ENCODE results near the gene RBM46.

RBM46 gene

GRCh38 chr4:154781126-154781982, at the start of gene RBM46:
Gene RBM46 (plus strand): TSS chr4:154781272. CDS start chr4:154796753, 15,481 bp downstream.
- no peak for DNase-seq (ENCODE audit: low read depth)
- H3K4me3 ChIP-seq (ENCODE audit: low read length), result no peak within 1 kb of the TSS
- TF ChIP-seq, protein P1, sequence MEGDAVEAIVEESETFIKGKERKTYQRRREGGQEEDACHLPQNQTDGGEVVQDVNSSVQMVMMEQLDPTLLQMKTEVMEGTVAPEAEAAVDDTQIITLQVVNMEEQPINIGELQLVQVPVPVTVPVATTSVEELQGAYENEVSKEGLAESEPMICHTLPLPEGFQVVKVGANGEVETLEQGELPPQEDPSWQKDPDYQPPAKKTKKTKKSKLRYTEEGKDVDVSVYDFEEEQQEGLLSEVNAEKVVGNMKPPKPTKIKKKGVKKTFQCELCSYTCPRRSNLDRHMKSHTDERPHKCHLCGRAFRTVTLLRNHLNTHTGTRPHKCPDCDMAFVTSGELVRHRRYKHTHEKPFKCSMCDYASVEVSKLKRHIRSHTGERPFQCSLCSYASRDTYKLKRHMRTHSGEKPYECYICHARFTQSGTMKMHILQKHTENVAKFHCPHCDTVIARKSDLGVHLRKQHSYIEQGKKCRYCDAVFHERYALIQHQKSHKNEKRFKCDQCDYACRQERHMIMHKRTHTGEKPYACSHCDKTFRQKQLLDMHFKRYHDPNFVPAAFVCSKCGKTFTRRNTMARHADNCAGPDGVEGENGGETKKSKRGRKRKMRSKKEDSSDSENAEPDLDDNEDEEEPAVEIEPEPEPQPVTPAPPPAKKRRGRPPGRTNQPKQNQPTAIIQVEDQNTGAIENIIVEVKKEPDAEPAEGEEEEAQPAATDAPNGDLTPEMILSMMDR (conservative IDR thresholded peaks at IDR 0.05; ENCODE audit: low read length), result no peak

DNA sequence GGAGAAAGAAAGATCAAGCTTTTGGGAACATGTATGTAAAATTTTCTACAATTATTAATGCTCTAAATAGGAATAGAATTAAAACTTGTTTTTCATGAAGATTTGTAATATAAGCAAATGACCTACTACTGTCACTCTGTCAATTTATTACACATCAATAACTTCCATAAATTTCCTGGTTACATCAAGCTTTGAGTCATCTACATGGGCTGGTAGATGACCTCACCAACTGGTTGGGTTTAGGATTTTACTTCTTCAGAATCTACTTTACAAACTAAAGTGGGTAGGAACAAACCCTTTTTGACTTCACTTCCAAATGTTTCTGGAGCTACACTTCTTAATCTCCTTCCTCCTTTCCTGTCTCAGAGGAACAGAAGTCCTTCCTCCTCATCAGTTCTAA, 49.3 kb upstream of the RBM46 start:
- H3K4me3 ChIP-seq (ENCODE audit: low read length), result no peak overlapping the region
- TF ChIP-seq, protein P1 (conservative IDR thresholded peaks at IDR 0.05; ENCODE audit: low read length), result no peak
- DNase-seq (ENCODE audit: low read depth), result no peak

GRCh38 chr4:154732669-154733068, 48.4 kb upstream of the RBM46 start:
- no peak for DNase-seq (ENCODE audit: low read depth)
- no peak overlapping the region for H3K4me3 ChIP-seq (ENCODE audit: low read length)
- TF ChIP-seq, protein P1 (conservative IDR thresholded peaks at IDR 0.05; ENCODE audit: low read length), result no peak

DNA sequence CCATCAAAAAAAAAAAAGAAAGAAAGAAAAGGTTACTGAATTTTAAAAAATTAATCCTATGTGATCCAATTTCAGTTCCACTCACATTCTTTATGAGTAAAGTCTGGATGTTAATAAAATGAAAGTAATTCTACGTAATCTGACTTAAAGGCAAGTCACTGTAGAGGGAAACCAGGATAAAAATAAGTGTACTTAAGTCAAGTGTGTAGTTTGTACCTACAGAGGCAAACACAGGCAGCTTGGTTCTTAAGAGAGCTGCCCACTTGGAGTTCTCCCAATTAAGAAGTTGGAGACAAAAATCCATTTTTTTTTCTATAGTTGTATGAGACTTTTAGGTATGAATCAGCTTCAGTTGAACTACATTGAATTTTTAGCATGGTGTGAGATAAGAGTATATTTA, 44.3 kb upstream of the RBM46 start:
- TF ChIP-seq, protein P1 (conservative IDR thresholded peaks at IDR 0.05; ENCODE audit: low read length), result no peak
- DNase-seq (ENCODE audit: low read depth), result no peak
- no peak overlapping the region for H3K4me3 ChIP-seq (ENCODE audit: low read length)

- DNase-seq (ENCODE audit: low read depth), result no peak
- TF ChIP-seq, protein P1 (conservative IDR thresholded peaks at IDR 0.05; ENCODE audit: low read length), result no peak
- H3K4me3 ChIP-seq (ENCODE audit: low read length), result no peak overlapping the region
These were observed 42.6 kb upstream of the RBM46 start for GRCh38 chr4:154738426-154738825.

DNA sequence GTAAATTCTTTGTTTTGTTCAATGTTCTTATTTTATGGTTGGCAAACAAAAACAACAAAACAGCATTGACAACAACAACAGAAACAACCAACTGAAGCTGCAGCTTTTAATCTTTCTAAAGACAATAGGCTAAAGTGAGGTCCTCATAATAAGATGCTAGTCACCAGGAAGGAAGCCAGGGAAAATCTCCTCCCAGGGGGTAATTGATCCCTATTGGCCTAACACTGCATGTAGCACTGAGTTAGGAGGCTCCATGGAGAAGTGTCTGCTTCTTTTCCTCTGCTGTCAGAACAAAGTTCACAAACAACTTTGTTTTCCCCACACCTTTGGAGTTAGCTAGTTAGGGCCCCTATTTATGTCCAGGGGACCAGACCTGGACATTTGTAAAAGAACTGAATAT, 42.0 kb upstream of the RBM46 start:
- DNase-seq (ENCODE audit: low read depth), result no peak
- TF ChIP-seq, protein P1 (conservative IDR thresholded peaks at IDR 0.05; ENCODE audit: low read length), result no peak
- no peak overlapping the region for H3K4me3 ChIP-seq (ENCODE audit: low read length)

- no peak for DNase-seq (ENCODE audit: low read depth)
- H3K4me3 ChIP-seq (ENCODE audit: low read length), result no peak overlapping the region
- TF ChIP-seq, protein P1 (conservative IDR thresholded peaks at IDR 0.05; ENCODE audit: low read length), result no peak
These were observed 40.6 kb upstream of the RBM46 start for GRCh38 chr4:154740462-154740861.
